RCC 7860 (cell line): Measurements from ENCODE around the gene LEMD1.
"Not testable (repeated sequence)": the region's sequence is repeated elsewhere in the genome, so short reads cannot be mapped to it uniquely, and the experiment has no call there.

ENCODE experiments used
- DNase-seq: peaks from one replicate; pipeline ENCODE4 v3.0.0-alpha.2; 2015; ENCODE audit warnings: low spot score
- FAIRE-seq: peaks from 2 replicates; lab custom pipeline; 2012; peaks lifted over from hg19 to GRCh38; lab: Jason Lieb, UNC

The LEMD1 gene

DNA sequence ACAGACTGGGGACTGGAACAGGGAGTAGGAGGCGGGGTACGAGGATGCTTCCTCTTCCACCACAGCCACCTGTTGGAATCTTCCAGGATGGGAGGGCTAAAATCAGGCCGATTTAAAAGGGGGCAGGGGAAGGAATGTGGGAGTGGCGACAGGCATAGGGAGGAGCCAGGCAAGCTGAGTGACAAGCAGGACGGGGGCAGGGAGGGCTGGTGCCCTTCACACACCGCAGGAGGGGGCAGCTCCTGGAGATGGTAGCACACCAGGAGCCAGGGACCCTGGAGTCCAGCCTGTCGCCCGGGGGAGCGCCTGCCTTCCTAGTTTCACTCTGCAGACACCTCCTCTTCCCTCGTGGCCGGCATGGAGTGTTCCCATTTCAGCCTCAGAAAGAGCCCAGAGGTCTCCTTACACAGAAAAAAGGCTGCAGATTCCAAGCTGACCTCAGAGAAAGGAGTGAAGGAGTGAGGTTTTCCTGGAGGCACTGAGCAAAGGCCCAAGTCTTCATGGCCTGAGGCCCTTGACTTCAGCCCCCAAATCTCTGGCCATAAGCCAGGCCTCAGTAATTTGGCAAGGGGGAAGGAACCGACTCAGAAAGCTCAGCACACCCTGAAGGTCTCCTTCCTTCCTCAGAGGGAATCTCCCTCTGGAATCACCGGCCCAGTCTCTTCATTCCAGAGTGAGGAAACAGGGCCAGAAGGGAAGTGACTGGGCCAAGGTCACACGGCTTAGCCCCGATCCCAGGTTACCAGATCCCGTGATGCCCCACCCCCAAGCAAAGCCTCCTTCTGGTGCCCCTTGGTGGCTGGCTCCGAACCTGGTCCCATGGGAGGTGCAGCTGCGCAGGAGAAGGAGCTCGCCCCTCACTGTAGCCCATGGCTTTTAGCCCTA lies 25.8 kb upstream of the LEMD1 start:
- DNase-seq = no peak
- FAIRE-seq = no peak

DNA sequence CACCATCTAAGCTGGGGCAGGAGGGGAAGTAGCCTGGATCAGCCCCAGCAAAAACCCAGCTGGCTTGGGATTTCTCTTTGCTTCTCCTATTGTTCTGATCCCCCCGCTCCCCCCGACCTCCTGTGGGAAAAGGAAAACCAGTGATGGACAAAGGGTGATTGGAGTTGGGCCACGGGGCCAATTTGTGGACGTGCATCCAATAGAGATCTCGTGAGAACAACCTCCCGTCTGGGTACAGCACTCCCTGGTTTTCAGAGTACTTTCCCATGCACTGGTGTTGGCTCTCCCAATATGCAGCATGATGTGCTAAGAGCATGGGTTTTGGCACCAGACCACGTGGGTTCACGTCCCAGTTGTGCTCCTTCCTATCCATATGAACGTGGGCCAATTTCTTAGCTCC lies 25.0 kb upstream of the LEMD1 start:
- no peak for FAIRE-seq

DNA sequence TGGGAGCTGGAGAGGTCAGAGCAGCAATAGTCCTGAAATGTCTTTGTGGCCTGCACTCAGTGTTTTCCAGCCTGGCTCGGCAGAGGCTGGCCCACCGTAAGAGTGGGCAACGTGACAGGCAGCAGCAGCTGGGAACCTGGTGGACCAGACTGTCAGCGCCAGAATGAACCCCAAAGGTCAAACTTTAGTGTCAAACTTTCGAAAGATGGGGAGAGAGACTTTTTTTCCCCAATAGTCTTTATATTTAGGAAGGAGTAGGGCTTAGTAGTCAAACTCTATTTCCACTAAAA lies 23.7 kb upstream of the LEMD1 start:
- no peak for FAIRE-seq
- DNase-seq = no peak

More for the DNA sequence above, 25.0 kb upstream of the LEMD1 start:
- DNase-seq = no peak

DNA sequence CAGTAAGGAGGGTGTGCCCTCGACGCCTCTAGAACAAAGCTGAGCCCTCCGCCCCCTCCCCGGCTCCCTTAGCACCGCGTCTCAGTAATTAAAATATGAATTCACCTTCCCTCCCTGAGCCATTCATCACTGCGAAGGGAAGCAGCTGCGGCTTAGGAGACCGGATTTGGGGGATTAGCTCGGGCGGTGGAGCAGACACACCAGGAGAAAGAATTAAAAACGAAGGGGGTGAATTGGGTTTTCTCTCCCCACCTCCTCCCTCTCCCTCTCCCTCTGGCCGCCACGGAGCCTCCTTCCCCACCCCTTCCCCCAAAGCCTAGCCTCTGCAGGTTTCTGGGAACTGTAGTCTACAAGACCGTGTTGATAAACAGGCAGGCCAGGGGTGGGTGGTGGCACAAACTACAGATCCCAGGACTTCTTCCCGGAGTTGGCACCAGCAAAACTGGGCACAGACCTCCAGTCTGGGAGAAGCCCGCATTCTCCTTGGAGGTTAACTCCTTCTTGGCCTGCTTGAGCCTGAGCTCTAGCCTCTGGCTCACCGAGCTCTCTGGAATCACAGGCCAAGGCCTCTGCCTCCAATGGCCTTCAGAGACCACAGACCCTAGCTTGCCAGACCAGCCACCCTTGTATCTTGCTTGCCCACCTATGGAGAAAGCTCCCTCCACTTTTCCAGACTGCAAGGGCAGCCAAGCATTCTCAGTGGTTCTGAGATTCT lies 23.2 kb upstream of the LEMD1 start:
- DNase-seq = no peak

DNA sequence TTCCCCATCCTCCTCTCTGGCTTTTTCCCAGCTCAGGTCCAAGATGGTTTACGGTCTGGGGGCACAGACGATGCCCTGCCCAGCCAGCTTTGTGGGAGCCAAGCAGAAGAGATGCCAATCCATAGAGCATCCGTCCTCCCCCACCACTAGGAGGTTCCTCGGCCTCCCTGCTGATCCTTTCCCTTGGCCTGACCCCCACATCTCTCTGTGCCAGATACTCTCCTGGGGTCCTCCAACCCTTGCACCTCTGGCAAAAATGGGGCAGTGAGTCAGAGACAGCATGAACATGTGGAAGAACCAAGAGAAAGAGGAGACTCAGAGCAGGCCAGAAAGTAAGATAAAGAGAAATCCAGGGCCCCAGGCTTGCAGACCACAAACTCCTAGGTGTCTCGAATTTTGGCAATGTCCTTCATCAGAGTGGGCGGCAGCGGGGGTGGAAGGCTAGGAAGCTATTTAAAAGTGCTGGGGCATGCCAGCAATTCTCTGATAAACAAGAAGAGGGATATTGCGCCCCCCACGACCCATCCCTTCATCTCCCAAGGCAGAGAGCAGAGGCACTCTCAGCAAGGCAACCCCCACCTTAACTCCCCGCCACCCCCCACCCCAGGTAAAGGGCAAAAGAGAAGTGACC lies 22.6 kb upstream of the LEMD1 start:
- DNase-seq (no peak), FAIRE-seq (no peak)

More for the DNA sequence above, 23.2 kb upstream of the LEMD1 start:
- no peak for FAIRE-seq

DNA sequence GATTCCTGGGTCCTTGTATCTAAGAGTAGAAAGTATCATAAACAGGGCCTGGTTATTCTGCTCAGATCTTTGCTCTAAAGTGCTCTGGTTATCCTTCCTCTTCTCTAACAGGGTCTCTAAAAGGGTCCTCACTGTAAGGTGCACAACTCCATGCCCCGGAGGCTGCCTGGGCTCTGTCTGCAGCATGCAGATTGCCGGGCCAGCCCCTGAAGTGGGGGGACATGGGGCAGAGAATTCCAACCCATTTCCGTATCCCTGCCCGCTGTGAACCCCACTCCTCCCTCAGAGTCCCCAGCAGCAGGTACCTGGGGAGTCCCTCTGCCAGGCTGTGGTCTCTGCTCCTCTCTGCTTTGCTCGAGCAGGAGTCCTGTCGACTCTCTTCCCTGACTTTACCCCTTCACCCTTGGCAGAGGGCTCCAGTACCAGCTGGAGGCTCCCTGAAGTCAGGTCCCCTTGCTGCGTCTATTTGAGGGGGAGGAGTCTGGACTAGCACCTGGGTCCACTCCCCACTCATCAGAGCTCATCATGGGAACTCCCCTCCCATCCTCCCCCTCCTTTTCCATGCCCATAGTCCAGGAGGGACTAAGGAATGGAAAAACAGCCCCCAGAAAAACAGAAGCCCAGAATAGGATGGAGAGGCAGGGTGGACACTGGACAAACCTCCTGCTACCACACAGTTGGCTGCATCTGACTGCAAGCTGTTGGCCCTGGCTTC lies 21.9 kb upstream of the LEMD1 start:
- DNase-seq (no peak), FAIRE-seq (no peak)

DNA sequence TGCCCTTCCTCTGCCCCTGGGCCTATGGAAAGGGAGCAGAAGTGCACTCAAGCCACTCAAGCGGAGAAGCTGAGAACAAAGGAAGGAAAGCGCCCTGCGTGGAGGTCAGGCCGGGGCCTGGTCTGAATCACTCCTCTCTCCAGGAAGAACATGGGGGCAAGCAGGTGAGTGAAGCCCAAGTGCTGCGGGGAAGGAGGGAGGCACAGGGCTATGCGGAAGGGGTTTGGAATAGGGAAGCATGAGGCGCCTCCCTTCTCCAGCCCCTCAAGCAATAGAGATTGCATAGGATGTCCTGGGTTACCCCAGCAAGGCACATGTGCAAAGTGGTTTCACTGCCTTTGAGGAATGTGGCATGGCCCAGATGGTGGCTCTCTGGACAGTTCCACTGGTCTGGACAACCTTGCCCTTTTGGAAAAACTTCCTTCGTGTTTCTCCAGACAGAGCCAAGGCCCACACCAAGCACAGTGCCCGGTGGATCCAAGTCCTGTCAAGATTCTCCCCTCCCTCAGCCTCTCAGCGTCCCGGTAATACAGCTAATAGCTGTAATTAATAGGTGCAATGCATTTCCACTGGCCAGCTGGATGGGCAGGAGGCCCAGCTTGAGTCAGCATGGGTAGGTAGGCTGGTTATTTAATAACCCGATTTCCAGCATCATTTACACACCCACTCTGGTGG lies 20.3 kb upstream of the LEMD1 start:
- FAIRE-seq (peak; percentile 83), DNase-seq (peak; percentile 50)

DNA sequence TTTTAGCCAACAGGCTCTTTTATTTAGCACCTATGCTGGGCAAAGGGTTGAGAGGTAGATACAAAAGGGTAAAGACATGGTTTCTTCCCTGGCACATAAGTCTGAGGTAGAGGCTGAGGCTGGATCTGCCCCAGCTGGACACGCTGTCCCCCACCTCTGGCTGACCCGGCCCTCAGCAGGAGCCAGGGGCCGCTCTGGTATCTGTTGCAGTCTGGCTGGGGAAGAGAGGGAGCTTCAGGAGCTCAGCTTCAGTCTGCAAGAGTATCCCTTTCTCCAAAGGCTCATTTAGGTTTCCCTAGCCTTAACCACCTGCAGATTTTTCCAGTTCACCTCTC lies 19.8 kb upstream of the LEMD1 start:
- FAIRE-seq (no peak), DNase-seq (no peak)

DNA sequence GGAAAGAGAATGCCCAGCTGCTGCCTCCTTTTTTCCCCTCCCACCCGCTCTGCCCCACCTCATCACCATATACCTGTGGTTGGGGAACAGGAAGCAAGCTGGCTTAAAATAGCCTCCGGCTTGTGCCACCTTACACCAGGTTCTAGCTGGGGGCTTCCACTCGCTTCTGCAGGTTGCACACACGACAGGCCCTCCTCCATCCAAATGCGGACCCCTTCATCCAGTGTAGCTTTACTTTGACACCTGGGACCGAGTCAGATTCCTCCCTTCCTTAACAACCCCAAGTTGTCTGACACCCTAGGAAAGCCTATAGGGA lies 19.4 kb upstream of the LEMD1 start:
- DNase-seq (no peak), FAIRE-seq (no peak)

DNA sequence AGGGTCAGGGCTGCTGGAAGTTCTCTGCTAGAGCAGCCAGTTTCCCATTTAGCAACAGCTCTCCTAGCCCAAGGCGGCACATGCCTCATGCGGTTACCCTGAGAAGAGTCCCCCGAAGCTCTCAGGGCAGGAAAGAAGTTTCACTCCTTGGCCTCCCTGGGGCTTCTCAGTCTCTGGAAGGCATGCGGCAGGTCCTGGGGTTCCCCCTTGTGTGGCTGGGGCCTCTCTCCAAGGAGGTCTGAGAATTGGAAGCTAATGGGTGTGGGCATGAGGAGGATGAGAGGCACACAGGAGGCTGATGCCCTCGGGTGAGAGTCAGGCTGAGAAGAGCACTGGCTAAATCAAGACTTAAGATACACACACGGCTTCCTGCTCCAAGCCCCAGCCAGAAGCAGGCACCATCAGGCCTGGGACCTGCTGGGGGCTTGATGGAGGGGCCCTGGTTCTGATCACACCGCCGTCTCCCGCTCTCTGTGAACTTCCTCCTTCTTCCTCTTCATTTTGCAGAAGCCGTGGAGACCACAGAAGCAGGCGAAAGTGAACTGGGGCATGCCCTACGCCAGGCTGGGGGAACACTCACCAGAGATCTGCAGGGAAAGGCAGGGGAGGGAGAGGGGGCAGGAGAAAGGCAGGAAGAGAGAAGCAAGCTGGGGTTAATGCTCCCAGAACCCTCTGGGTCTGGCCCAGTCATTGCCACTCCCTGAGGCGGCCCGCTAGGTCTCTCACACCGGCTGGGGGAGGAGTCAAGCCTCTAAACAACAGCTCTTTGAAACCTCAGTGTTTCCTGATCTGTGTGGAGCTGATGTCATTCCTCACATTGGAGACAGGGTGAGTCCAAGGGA lies 18.8 kb upstream of the LEMD1 start:
- DNase-seq = peak; percentile 66
- no peak for FAIRE-seq

DNA sequence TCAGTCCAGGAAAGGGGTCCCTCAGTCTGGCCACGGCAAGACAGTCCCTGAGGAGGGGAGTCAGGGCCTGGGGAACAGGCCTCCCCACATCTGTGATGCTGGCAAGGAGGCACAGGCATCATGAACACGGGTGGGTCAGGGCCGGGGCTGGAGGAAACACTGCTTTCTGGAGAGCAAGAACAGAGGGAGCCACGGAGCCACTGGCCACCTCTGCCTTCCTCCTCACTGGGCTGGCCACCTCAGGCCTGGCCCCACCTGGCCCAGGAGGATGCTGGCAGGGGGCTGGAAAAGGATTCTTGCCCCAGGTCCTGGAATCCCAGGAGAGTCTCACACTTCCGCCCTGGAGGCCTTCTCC lies 18.2 kb upstream of the LEMD1 start:
- DNase-seq (no peak), FAIRE-seq (no peak)

DNA sequence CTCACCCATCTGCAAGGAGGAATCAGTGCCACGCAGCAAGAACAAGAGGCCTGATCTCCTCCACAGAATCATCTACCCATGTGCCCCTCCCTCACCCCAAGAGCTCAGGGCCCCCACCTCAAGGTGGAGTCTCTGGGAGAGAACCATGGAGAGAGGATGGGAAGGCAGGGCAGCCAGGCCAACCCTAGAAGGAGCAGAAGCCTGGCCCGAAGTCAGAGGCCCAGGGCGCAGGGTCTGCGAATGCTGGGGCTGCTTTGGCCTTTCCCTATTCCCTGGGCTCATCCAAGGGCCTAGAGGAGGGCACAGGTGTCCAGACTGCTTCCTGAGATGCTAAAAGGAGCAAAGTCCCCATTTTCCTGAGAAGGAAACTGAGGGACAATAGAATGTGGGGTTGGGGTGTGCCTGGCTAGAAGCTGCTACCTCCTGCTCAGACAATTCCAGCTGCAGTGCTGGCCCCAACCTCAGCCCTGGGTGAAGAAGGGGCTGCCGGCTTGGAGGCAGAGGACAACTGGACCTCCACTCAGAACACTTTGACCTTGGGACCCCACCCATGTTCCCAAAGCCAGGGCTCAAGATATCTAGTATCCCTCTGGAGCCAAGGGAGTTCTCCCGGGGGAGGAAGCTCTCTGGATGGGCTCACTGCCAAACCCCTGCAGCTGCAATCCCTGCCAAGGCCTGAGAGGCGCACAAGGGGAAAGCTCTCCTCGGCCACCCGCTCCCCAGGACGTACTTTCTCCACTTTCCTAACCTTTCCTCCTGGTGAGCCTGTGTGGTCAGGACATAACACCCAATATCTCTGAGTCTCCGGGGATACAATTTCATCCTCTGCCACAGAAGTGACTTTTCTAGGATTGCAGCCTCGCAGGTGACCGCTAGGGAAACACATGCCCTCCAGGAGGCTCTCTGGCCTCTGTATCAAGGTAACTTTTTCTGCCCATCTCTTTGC lies 16.6 kb upstream of the LEMD1 start:
- DNase-seq (peak; percentile 13), FAIRE-seq (no peak)

DNA sequence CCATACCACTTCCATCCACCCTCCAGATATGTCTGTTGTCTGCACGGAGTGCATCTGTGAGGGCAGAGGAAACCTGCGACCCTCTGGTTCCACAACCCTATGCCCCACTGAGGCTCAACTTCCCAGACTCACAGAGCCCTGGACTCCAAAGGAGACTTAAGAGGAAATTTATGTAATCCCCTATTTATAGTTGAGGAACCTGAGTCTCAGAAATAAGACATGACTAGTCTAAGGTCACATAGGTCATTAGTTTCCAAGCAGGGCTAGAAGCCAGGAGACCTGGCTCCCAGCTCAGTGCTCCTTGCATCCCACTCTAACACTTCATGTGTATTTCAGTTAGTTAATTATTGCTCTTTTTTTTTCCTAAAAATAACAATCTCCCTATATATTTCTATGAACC lies 15.7 kb upstream of the LEMD1 start:
- no peak for FAIRE-seq
- no peak for DNase-seq

DNA sequence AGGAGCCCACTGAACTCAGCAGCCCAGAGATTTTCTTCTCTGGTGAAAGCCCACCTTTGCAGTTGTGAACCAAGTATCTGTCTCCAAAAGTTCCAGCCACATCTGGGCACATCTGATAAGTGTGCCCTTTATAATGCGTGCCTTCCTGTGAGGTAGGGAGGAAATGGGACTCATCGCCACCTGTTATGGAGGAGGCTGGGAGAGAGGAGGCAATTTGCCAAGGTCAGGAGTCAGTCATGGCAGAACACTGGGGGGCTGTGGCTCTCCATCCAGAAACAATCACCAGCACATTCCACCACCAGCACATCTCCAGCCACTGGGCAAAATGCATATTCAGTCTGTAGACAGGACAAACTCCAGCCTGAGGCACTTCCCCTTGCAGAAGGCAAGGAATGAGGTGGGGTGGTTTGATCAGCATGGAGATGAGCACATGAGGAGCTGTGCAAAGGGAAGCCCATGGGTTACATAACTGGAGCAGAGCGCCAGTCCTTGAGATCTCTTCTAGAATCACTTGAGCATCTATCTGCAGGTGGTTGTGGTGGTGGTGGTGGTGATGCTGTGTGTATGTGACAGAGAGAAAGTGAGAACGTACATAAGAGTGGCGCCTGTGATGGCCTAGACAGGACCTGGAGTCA lies 15.0 kb upstream of the LEMD1 start:
- DNase-seq (no peak), FAIRE-seq (no peak)

DNA sequence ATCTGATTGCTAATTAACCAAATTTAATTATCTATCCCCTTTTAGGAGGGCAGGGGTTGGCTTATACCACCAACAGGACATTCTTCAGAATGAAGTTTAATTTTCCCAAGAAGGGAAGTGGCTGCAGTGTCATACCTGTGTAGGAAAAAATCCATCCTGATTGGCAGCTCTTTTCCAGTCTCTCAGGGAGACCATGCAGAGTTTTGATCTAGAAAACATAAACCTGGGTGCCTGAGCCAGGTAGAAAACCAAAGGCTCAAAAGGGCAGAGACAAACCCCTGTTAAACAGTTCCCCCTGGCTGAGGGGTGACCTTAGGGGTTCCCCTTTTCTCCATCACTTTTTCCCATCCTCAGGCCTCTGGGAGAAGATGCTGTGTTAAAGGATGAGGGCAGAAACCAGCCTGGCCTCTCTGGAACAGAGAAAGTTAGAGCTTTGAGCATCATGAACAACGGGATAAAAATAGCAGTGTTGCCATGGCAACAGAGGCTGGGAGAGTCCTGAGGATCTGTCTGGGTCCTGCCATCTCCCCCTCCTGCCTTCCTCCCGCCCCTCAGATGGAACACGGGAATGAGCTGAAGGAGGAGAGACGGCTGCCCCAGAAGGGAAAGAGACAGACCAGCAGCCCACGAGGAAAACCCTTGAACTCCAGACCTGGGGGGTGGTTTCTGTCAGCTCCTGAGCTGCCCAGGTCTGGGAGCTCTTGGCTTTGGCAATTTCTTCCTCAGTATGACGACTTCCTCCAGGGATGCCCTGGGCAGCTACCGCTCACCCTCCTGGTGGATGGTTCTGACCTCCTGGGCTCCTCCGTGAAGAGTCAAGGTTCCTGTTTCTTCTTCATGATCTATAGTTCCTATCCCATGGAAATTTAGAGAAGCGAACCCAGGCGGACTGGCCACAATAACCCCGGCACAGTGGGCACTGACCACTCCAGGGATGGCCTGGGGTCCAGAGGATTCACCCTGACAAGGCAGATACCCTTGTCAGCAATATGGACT lies 14.0 kb upstream of the LEMD1 start:
- FAIRE-seq (no peak), DNase-seq (no peak)

DNA sequence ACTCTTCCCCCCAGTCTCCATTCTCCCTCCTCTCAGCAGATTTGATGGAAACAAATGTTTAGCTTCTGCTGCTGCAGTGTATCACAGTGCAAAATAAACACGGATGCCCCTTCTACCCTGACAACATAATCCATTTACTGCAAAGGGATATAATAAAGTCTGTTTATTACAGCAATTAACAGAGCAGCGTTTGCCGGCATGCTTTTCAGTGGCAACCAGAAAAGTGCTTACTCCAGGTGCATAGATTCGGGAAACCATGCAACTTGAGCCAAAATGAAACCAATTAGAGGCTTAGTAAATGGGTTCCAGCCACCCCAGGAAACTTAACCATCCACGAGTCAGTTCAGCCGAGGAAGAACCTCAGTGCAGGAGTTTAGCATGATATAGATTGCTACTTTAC lies 12.9 kb upstream of the LEMD1 start:
- no peak for FAIRE-seq
- DNase-seq = no peak

DNA sequence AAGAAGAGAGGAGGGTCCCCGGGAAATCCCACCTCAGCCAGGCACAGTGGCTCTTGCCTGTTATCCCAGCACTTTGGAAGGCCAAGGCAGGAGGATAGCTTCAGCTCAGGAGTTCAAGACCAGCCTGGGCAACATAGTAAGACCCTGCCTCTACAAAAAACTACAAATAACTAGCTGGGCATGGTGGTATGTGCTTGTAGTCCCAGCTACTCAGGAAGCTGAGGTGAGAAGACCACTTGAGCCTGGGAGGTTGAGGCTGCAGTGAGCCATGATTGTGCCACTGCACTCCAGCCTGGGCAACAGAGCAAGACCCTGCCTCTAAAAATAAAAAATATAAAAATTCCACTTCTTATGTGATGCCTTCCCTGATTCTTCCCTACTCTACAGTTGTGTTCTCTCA lies 10.8 kb upstream of the LEMD1 start:
- DNase-seq, FAIRE-seq: not testable (repeated sequence)

DNA sequence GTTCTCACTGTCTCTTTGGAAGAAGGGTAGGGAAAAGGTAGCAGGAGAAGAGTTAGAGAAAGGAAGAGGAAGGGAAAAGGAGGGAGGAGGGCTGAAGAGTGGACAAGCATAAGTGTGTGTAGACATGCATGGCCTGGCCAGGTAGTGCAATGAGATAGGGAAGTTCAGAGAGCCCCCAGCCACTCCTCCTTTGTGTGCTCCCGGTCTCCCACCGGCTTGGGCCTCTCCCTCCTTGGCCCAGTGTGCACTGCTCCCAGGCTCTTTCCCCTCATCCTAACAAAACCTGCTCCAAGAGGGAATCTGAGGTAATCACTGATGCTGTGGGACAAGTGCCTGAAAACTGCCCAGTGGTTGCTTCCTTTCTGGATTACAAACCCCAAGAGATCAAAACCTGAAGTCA lies 10.3 kb upstream of the LEMD1 start:
- FAIRE-seq = no peak
- no peak for DNase-seq
